H9 (cell line): Measurements from ENCODE around the gene PDK2. TPM values are rescaled to one million over a fixed set of nuclear protein-coding genes. Genes with fewer than 3 reads are reported as not detected.

Experiments used
- DNase-seq: peaks from one replicate; pipeline ENCODE4 v3.0.0-alpha.2; 2017
- H2AFZ ChIP-seq: one replicate; pipeline ENCODE4 v1.6.1; 2013; ENCODE audit warnings: mild to moderate bottlenecking, low read length, control low read depth, moderate library complexity
- H2AK5ac ChIP-seq: 2 replicates; pipeline ENCODE4 v1.6.1; 2013; ENCODE audit warnings: low read length, control low read depth, mixed read lengths; ENCODE audit not compliant: insufficient read length
- H2BK120ac ChIP-seq: one replicate; pipeline ENCODE4 v1.6.1; 2013; ENCODE audit warnings: low read depth, mild to moderate bottlenecking, low read length, control low read depth, inconsistent platforms; ENCODE audit not compliant: poor library complexity, severe bottlenecking
- H2BK12ac ChIP-seq: 2 replicates; pipeline ENCODE4 v1.6.1; 2013; ENCODE audit warnings: low read length, control low read depth, mixed read lengths, low read depth; ENCODE audit not compliant: insufficient read length
- H2BK15ac ChIP-seq: 2 replicates; pipeline ENCODE4 v1.6.1; 2013; ENCODE audit warnings: low read depth, low read length, control low read depth
- H2BK20ac ChIP-seq: one replicate; pipeline ENCODE4 v1.6.1; 2013; ENCODE audit warnings: low read depth, mild to moderate bottlenecking, low read length, control low read depth, inconsistent platforms; ENCODE audit not compliant: poor library complexity, severe bottlenecking
- H2BK5ac ChIP-seq: 2 replicates; pipeline ENCODE4 v1.6.1; 2013; ENCODE audit warnings: low read length, control low read depth, mixed read lengths; ENCODE audit not compliant: insufficient read length
- H3K14ac ChIP-seq: 2 replicates; pipeline ENCODE4 v1.6.1; 2013; ENCODE audit warnings: low read length, control low read depth; ENCODE audit not compliant: insufficient read depth
- H3K18ac ChIP-seq: 2 replicates; pipeline ENCODE4 v1.6.1; 2013; ENCODE audit warnings: low read depth, mild to moderate bottlenecking, mixed read lengths, low read length, control low read depth; ENCODE audit not compliant: insufficient read length
- H3K23ac ChIP-seq: 2 replicates; pipeline ENCODE4 v1.6.1; 2013; ENCODE audit warnings: low read length, control low read depth, mixed read lengths, low read depth; ENCODE audit not compliant: insufficient read length
- H3K23me2 ChIP-seq: 2 replicates; pipeline ENCODE4 v1.6.1; 2013; ENCODE audit warnings: low read depth, mild to moderate bottlenecking, mixed read lengths, low read length, control low read depth; ENCODE audit not compliant: insufficient read length, poor library complexity, severe bottlenecking
- H3K27ac ChIP-seq: 2 replicates; pipeline ENCODE4 v1.5.1; 2013; ENCODE audit warnings: low read length, control low read depth, mixed read lengths, low read depth; ENCODE audit not compliant: insufficient read length
- H3K27me3 ChIP-seq: 2 replicates; pipeline ENCODE4 v1.6.1; 2013; ENCODE audit warnings: low read length, control low read depth, inconsistent platforms; ENCODE audit not compliant: insufficient read depth
- H3K4ac ChIP-seq: 2 replicates; pipeline ENCODE4 v1.6.1; 2013; ENCODE audit warnings: low read depth, mild to moderate bottlenecking, control low read depth, inconsistent platforms, low read length, moderate library complexity
- H3K4me1 ChIP-seq: 2 replicates; pipeline ENCODE4 v1.6.1; 2013; ENCODE audit warnings: low read length, control low read depth, inconsistent platforms; ENCODE audit not compliant: insufficient read depth
- H3K4me2 ChIP-seq: 2 replicates; pipeline ENCODE4 v1.6.1; 2013; ENCODE audit warnings: low read length, control low read depth, mixed read lengths; ENCODE audit not compliant: insufficient read length, insufficient read depth
- H3K56ac ChIP-seq: 2 replicates; pipeline ENCODE4 v1.6.1; 2013; ENCODE audit warnings: low read depth, mild to moderate bottlenecking, mixed read lengths, low read length, control low read depth; ENCODE audit not compliant: insufficient read length
- H3K79me1 ChIP-seq: 2 replicates; pipeline ENCODE4 v1.6.1; 2013; ENCODE audit warnings: low read depth, mild to moderate bottlenecking, moderate library complexity, low read length, control low read depth, inconsistent platforms; ENCODE audit not compliant: insufficient read depth, poor library complexity, severe bottlenecking
- H3K79me2 ChIP-seq: 2 replicates; pipeline ENCODE4 v1.6.1; 2013; ENCODE audit warnings: low read length, control low read depth, inconsistent platforms; ENCODE audit not compliant: insufficient read depth
- H3K9ac ChIP-seq: 2 replicates; pipeline ENCODE4 v1.6.1; 2013; ENCODE audit warnings: low read length, control low read depth, mixed read lengths; ENCODE audit not compliant: insufficient read length; ENCODE audit errors: extremely low read depth
- H3K9me3 ChIP-seq: one replicate; pipeline ENCODE4 v1.6.1; 2013; ENCODE audit warnings: low read depth, low read length, inconsistent platforms; ENCODE audit not compliant: control insufficient read depth
- H3T11ph ChIP-seq: one replicate; pipeline ENCODE4 v1.6.1; 2013; ENCODE audit warnings: mild to moderate bottlenecking, low read length, control low read depth, inconsistent platforms
- H4K20me1 ChIP-seq: one replicate; pipeline ENCODE4 v1.6.1; 2013; ENCODE audit not compliant: control insufficient read depth, insufficient read length, insufficient read depth
- H4K5ac ChIP-seq: 2 replicates; pipeline ENCODE4 v1.6.1; 2013; ENCODE audit warnings: low read depth, mild to moderate bottlenecking, mixed read lengths, low read length, control low read depth; ENCODE audit not compliant: insufficient read length
- H4K8ac ChIP-seq: replicated peaks from 2 replicates; pipeline ENCODE4 v1.6.1; 2013; ENCODE audit warnings: low read length, control low read depth, mixed read lengths, low read depth; ENCODE audit not compliant: insufficient read length
- H4K91ac ChIP-seq: 2 replicates; pipeline ENCODE4 v1.6.1; 2013; ENCODE audit warnings: low read depth, mild to moderate bottlenecking, moderate library complexity, mixed read lengths, low read length, control low read depth; ENCODE audit not compliant: insufficient read length
- H3K27ac Mint-ChIP-seq, 3 experiments: 2 replicates in 2 of 3; 3 replicates in 1 of 3; pipeline ENCODE4 v1.8.0; 2020 to 2021; ENCODE audit warnings: mixed read lengths in 3 of 3, mild to moderate bottlenecking in 1 of 3, moderate library complexity in 1 of 3
- H3K27me3 Mint-ChIP-seq: 2 replicates; pipeline ENCODE4 v1.8.0; 2021; ENCODE audit warnings: low read depth, mild to moderate bottlenecking, moderate library complexity, mixed read lengths
- H3K36me3 Mint-ChIP-seq, 3 experiments: 2 replicates in 2 of 3; 3 replicates in 1 of 3; pipeline ENCODE4 v1.8.0; 2020 to 2021; ENCODE audit warnings: low read depth in 3 of 3, mixed read lengths in 3 of 3; ENCODE audit not compliant: insufficient read depth in 1 of 3
- H3K4me1 Mint-ChIP-seq, 2 experiments: 2 replicates each; pipeline ENCODE4 v1.8.0; 2020; ENCODE audit warnings: mixed read lengths in 2 of 2
- H3K4me3 Mint-ChIP-seq, 2 experiments: 2 replicates in 1 of 2; 3 replicates in 1 of 2; pipeline ENCODE4 v1.8.0; 2020 to 2021; ENCODE audit warnings: mild to moderate bottlenecking in 2 of 2, mixed read lengths in 2 of 2, moderate library complexity in 1 of 2
- H3K9me3 Mint-ChIP-seq, 2 experiments: 2 replicates in 1 of 2; 3 replicates in 1 of 2; pipeline ENCODE4 v1.8.0; 2020; ENCODE audit warnings: mild to moderate bottlenecking in 2 of 2, mixed read lengths in 2 of 2, moderate library complexity in 1 of 2
- CTCF ChIP-seq: fragments of 200-600 bp; sonication (generic); conservative IDR thresholded peaks from 3 replicates; pipeline ENCODE4 v1.8.0; 2021; ENCODE audit warnings: antibody characterized with exemption, mild to moderate bottlenecking
- WGBS: extraction: QIAGEN DNeasy Blood & Tissue Kit; methylation state at CpG from one replicate; pipeline ENCODE4 v1.1.7; 2013; ENCODE audit warnings: missing lambda C conversion rate, low lambda C conversion rate, mixed read lengths; ENCODE audit not compliant: insufficient read length; ENCODE audit errors: extremely low coverage; 5-methylcytosine and 5-hydroxymethylcytosine counted together
- total RNA-seq: library from RNA; stranded (reverse); gene quantifications from 2 replicates; pipeline ENCODE4 v1.2.1, GENCODE V29; 2021

PDK2 gene
- total RNA-seq, 1 experiment from 2014 or later: 19.9 TPM

- Mint-ChIP-seq H3K4me1 (peaks cover 58 to 64% of the 10 kb centered on the region in 2 experiments), H3K4me3 (no peak overlapping the region), H3K27ac (no peak overlapping the region), H3K36me3 (no peaks in the 10 kb centered on the region; a peak in 1 of 7 replicates), H3K9me3 (no peaks in the 10 kb centered on the region), H3K27me3 (peaks cover 22% of the 10 kb centered on the region)
- H3K79me1 ChIP-seq: no peaks in the 10 kb centered on the region
- no peak overlapping the region for H2AFZ ChIP-seq
- no peak overlapping the region for H3K56ac ChIP-seq
- no peak overlapping the region for H2BK12ac ChIP-seq
- no peak overlapping the region for H2AK5ac ChIP-seq
- H3K27me3 ChIP-seq: no peaks in the 10 kb centered on the region
- no peak overlapping the region for H4K5ac ChIP-seq
- H4K8ac ChIP-seq: no peak overlapping the region
- no peak overlapping the region for H3K23ac ChIP-seq
- H2BK20ac ChIP-seq: no peak overlapping the region
- DNase-seq: no peak
- no peak overlapping the region for H3K4me2 ChIP-seq
- H3K27ac ChIP-seq: no peak overlapping the region
- no peak overlapping the region for H4K91ac ChIP-seq
- peaks cover 15% of the 10 kb centered on the region for H3K23me2 ChIP-seq
- no peak overlapping the region for H2BK15ac ChIP-seq
- H3K9me3 ChIP-seq: no peaks in the 10 kb centered on the region
- no peak overlapping the region for H3K9ac ChIP-seq
- H3K4ac ChIP-seq: no peak overlapping the region
- no peaks in the 10 kb centered on the region for H4K20me1 ChIP-seq
- no peak for TF ChIP-seq CTCF
- no peak overlapping the region for H3K14ac ChIP-seq
- no peak overlapping the region for H2BK120ac ChIP-seq
- no CpG with 5 or more reads among the region's 3 CpGs for WGBS
- peaks cover 17% of the 10 kb centered on the region for H3K4me1 ChIP-seq
- no peak overlapping the region for H3T11ph ChIP-seq
- H2BK5ac ChIP-seq: no peak overlapping the region
- H3K18ac ChIP-seq: no peak overlapping the region
- no peaks in the 10 kb centered on the region for H3K79me2 ChIP-seq
Observed at GRCh38 chr17:50053654-50053960, 41.5 kb upstream of the PDK2 start.
